H9 (cell line): ENCODE measurements around the gene PTRHD1. TPM values are rescaled to one million over a fixed set of nuclear protein-coding genes. Genes with fewer than 3 reads are reported as not detected.

Experiments
- DNase-seq: peaks from one replicate; pipeline ENCODE4 v3.0.0-alpha.2; 2017
- H2AFZ ChIP-seq: one replicate; pipeline ENCODE4 v1.6.1; 2013; ENCODE audit warnings: mild to moderate bottlenecking, low read length, control low read depth, moderate library complexity
- H2AK5ac ChIP-seq: 2 replicates; pipeline ENCODE4 v1.6.1; 2013; ENCODE audit warnings: low read length, control low read depth, mixed read lengths; ENCODE audit not compliant: insufficient read length
- H2BK120ac ChIP-seq: one replicate; pipeline ENCODE4 v1.6.1; 2013; ENCODE audit warnings: low read depth, mild to moderate bottlenecking, low read length, control low read depth, inconsistent platforms; ENCODE audit not compliant: poor library complexity, severe bottlenecking
- H2BK12ac ChIP-seq: 2 replicates; pipeline ENCODE4 v1.6.1; 2013; ENCODE audit warnings: low read length, control low read depth, mixed read lengths, low read depth; ENCODE audit not compliant: insufficient read length
- H2BK15ac ChIP-seq: 2 replicates; pipeline ENCODE4 v1.6.1; 2013; ENCODE audit warnings: low read depth, low read length, control low read depth
- H2BK20ac ChIP-seq: one replicate; pipeline ENCODE4 v1.6.1; 2013; ENCODE audit warnings: low read depth, mild to moderate bottlenecking, low read length, control low read depth, inconsistent platforms; ENCODE audit not compliant: poor library complexity, severe bottlenecking
- H2BK5ac ChIP-seq: 2 replicates; pipeline ENCODE4 v1.6.1; 2013; ENCODE audit warnings: low read length, control low read depth, mixed read lengths; ENCODE audit not compliant: insufficient read length
- H3K14ac ChIP-seq: 2 replicates; pipeline ENCODE4 v1.6.1; 2013; ENCODE audit warnings: low read length, control low read depth; ENCODE audit not compliant: insufficient read depth
- H3K18ac ChIP-seq: 2 replicates; pipeline ENCODE4 v1.6.1; 2013; ENCODE audit warnings: low read depth, mild to moderate bottlenecking, mixed read lengths, low read length, control low read depth; ENCODE audit not compliant: insufficient read length
- H3K23ac ChIP-seq: 2 replicates; pipeline ENCODE4 v1.6.1; 2013; ENCODE audit warnings: low read length, control low read depth, mixed read lengths, low read depth; ENCODE audit not compliant: insufficient read length
- H3K23me2 ChIP-seq: 2 replicates; pipeline ENCODE4 v1.6.1; 2013; ENCODE audit warnings: low read depth, mild to moderate bottlenecking, mixed read lengths, low read length, control low read depth; ENCODE audit not compliant: insufficient read length, poor library complexity, severe bottlenecking
- H3K27ac ChIP-seq: 2 replicates; pipeline ENCODE4 v1.5.1; 2013; ENCODE audit warnings: low read length, control low read depth, mixed read lengths, low read depth; ENCODE audit not compliant: insufficient read length
- H3K27me3 ChIP-seq: 2 replicates; pipeline ENCODE4 v1.6.1; 2013; ENCODE audit warnings: low read length, control low read depth, inconsistent platforms; ENCODE audit not compliant: insufficient read depth
- H3K4ac ChIP-seq: 2 replicates; pipeline ENCODE4 v1.6.1; 2013; ENCODE audit warnings: low read depth, mild to moderate bottlenecking, control low read depth, inconsistent platforms, low read length, moderate library complexity
- H3K4me1 ChIP-seq: 2 replicates; pipeline ENCODE4 v1.6.1; 2013; ENCODE audit warnings: low read length, control low read depth, inconsistent platforms; ENCODE audit not compliant: insufficient read depth
- H3K4me2 ChIP-seq: 2 replicates; pipeline ENCODE4 v1.6.1; 2013; ENCODE audit warnings: low read length, control low read depth, mixed read lengths; ENCODE audit not compliant: insufficient read length, insufficient read depth
- H3K56ac ChIP-seq: 2 replicates; pipeline ENCODE4 v1.6.1; 2013; ENCODE audit warnings: low read depth, mild to moderate bottlenecking, mixed read lengths, low read length, control low read depth; ENCODE audit not compliant: insufficient read length
- H3K79me1 ChIP-seq: 2 replicates; pipeline ENCODE4 v1.6.1; 2013; ENCODE audit warnings: low read depth, mild to moderate bottlenecking, moderate library complexity, low read length, control low read depth, inconsistent platforms; ENCODE audit not compliant: insufficient read depth, poor library complexity, severe bottlenecking
- H3K79me2 ChIP-seq: 2 replicates; pipeline ENCODE4 v1.6.1; 2013; ENCODE audit warnings: low read length, control low read depth, inconsistent platforms; ENCODE audit not compliant: insufficient read depth
- H3K9ac ChIP-seq: 2 replicates; pipeline ENCODE4 v1.6.1; 2013; ENCODE audit warnings: low read length, control low read depth, mixed read lengths; ENCODE audit not compliant: insufficient read length; ENCODE audit errors: extremely low read depth
- H3K9me3 ChIP-seq: one replicate; pipeline ENCODE4 v1.6.1; 2013; ENCODE audit warnings: low read depth, low read length, inconsistent platforms; ENCODE audit not compliant: control insufficient read depth
- H3T11ph ChIP-seq: one replicate; pipeline ENCODE4 v1.6.1; 2013; ENCODE audit warnings: mild to moderate bottlenecking, low read length, control low read depth, inconsistent platforms
- H4K20me1 ChIP-seq: one replicate; pipeline ENCODE4 v1.6.1; 2013; ENCODE audit not compliant: control insufficient read depth, insufficient read length, insufficient read depth
- H4K5ac ChIP-seq: 2 replicates; pipeline ENCODE4 v1.6.1; 2013; ENCODE audit warnings: low read depth, mild to moderate bottlenecking, mixed read lengths, low read length, control low read depth; ENCODE audit not compliant: insufficient read length
- H4K8ac ChIP-seq: replicated peaks from 2 replicates; pipeline ENCODE4 v1.6.1; 2013; ENCODE audit warnings: low read length, control low read depth, mixed read lengths, low read depth; ENCODE audit not compliant: insufficient read length
- H4K91ac ChIP-seq: 2 replicates; pipeline ENCODE4 v1.6.1; 2013; ENCODE audit warnings: low read depth, mild to moderate bottlenecking, moderate library complexity, mixed read lengths, low read length, control low read depth; ENCODE audit not compliant: insufficient read length
- H3K27ac Mint-ChIP-seq, 3 experiments: 2 replicates in 2 of 3; 3 replicates in 1 of 3; pipeline ENCODE4 v1.8.0; 2020 to 2021; ENCODE audit warnings: mixed read lengths in 3 of 3, mild to moderate bottlenecking in 1 of 3, moderate library complexity in 1 of 3
- H3K27me3 Mint-ChIP-seq: 2 replicates; pipeline ENCODE4 v1.8.0; 2021; ENCODE audit warnings: low read depth, mild to moderate bottlenecking, moderate library complexity, mixed read lengths
- H3K36me3 Mint-ChIP-seq, 3 experiments: 2 replicates in 2 of 3; 3 replicates in 1 of 3; pipeline ENCODE4 v1.8.0; 2020 to 2021; ENCODE audit warnings: low read depth in 3 of 3, mixed read lengths in 3 of 3; ENCODE audit not compliant: insufficient read depth in 1 of 3
- H3K4me1 Mint-ChIP-seq, 2 experiments: 2 replicates each; pipeline ENCODE4 v1.8.0; 2020; ENCODE audit warnings: mixed read lengths in 2 of 2
- H3K4me3 Mint-ChIP-seq, 2 experiments: 2 replicates in 1 of 2; 3 replicates in 1 of 2; pipeline ENCODE4 v1.8.0; 2020 to 2021; ENCODE audit warnings: mild to moderate bottlenecking in 2 of 2, mixed read lengths in 2 of 2, moderate library complexity in 1 of 2
- H3K9me3 Mint-ChIP-seq, 2 experiments: 2 replicates in 1 of 2; 3 replicates in 1 of 2; pipeline ENCODE4 v1.8.0; 2020; ENCODE audit warnings: mild to moderate bottlenecking in 2 of 2, mixed read lengths in 2 of 2, moderate library complexity in 1 of 2
- CTCF ChIP-seq: fragments of 200-600 bp; sonication (generic); conservative IDR thresholded peaks from 3 replicates; pipeline ENCODE4 v1.8.0; 2021; ENCODE audit warnings: antibody characterized with exemption, mild to moderate bottlenecking
- WGBS: extraction: QIAGEN DNeasy Blood & Tissue Kit; methylation state at CpG from one replicate; pipeline ENCODE4 v1.1.7; 2013; ENCODE audit warnings: missing lambda C conversion rate, low lambda C conversion rate, mixed read lengths; ENCODE audit not compliant: insufficient read length; ENCODE audit errors: extremely low coverage; 5-methylcytosine and 5-hydroxymethylcytosine counted together
- total RNA-seq: library from RNA; stranded (reverse); gene quantifications from 2 replicates; pipeline ENCODE4 v1.2.1, GENCODE V29; 2021

Gene PTRHD1
- total RNA-seq, 1 experiment from 2014 or later = 43.7 TPM

GRCh38 chr2:24763843-24764242 lies 29.3 kb downstream of the PTRHD1 start:
- H4K8ac ChIP-seq = no peak overlapping the region
- H3K79me1 ChIP-seq = no peaks in the 10 kb centered on the region
- H3K4ac ChIP-seq = no peak overlapping the region
- no peak overlapping the region for H3K4me2 ChIP-seq
- WGBS = no CpG with 5 or more reads among the region's 4 CpGs
- H3K36me3 Mint-ChIP-seq = peaks cover 4 to 16% (median 6%) of the 10 kb centered on the region in 3 experiments; a peak in 5 of 7 replicates
- peaks cover 0 to 2% of the 10 kb centered on the region in 2 experiments; a peak in 2 of 4 replicates for H3K4me1 Mint-ChIP-seq
- H2BK20ac ChIP-seq = no peak overlapping the region
- no peak overlapping the region for H3K27ac Mint-ChIP-seq
- no peak for DNase-seq
- H3K9me3 Mint-ChIP-seq = no peaks in the 10 kb centered on the region
- H3K18ac ChIP-seq = no peak overlapping the region
- no peak overlapping the region for H2BK15ac ChIP-seq
- no peaks in the 10 kb centered on the region for H3K23me2 ChIP-seq
- no peak overlapping the region for H3K14ac ChIP-seq
- H4K20me1 ChIP-seq = no peaks in the 10 kb centered on the region
- H2BK5ac ChIP-seq = no peak overlapping the region
- no peak overlapping the region for H2AK5ac ChIP-seq
- H3T11ph ChIP-seq = no peak overlapping the region
- no peak overlapping the region for H3K56ac ChIP-seq
- H3K9ac ChIP-seq = no peak overlapping the region
- TF ChIP-seq CTCF = no peak
- no peak overlapping the region for H4K91ac ChIP-seq
- no peak overlapping the region for H4K5ac ChIP-seq
- no peaks in the 10 kb centered on the region for H3K9me3 ChIP-seq
- no peak overlapping the region for H3K4me3 Mint-ChIP-seq
- no peaks in the 10 kb centered on the region for H3K27me3 Mint-ChIP-seq
- H3K4me1 ChIP-seq = no peaks in the 10 kb centered on the region
- H3K27me3 ChIP-seq = no peaks in the 10 kb centered on the region
- no peaks in the 10 kb centered on the region for H3K79me2 ChIP-seq
- H2BK12ac ChIP-seq = no peak overlapping the region
- H2BK120ac ChIP-seq = no peak overlapping the region
- H3K27ac ChIP-seq = no peak overlapping the region
- H3K23ac ChIP-seq = no peak overlapping the region
- H2AFZ ChIP-seq = no peak overlapping the region
